GM23248 (cell line): ENCODE data around the gene KCTD5.

Source experiments
- EZH2 ChIP-seq: fragments of 200-600 bp; sonication (generic); IDR thresholded peaks from 2 replicates; pipeline ENCODE4 v1.6.1; 2018; ENCODE audit warnings: antibody characterized with exemption, mild to moderate bottlenecking; ENCODE audit not compliant: insufficient read depth, poor library complexity, severe bottlenecking
- EZH2phosphoT487 ChIP-seq: fragments of 200-600 bp; sonication (generic); IDR thresholded peaks from 2 replicates; pipeline ENCODE4 v1.6.1; 2018; ENCODE audit warnings: antibody characterized with exemption, moderate library complexity, mild to moderate bottlenecking, low read depth; ENCODE audit not compliant: insufficient read depth

DNA sequence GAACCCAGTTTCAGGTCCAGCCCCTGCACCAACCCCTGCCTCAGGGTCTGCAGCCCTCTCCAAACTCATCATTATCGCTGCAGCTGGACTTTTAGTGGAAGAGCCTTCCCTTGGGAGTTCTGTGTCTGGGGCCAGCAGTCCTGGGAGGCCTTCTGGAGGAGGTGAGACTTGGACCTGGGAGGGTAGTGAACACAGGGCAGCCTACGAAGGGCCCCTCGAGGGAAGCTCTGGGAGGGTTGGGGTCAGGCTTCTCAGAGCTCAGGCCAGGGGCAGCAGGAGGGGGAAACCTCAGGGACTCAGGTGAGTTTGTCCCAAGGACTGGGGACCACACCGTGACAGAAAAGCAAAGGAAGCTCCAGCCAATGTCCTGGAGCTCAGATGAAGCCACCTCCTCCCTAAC is 58.8 kb downstream of the KCTD5 start:
- TF ChIP-seq EZH2, result no peak
- no peak for TF ChIP-seq EZH2phosphoT487
